Neural cell (in vitro differentiated cells): ENCODE measurements around the gene ZFYVE21. TPM values are rescaled to one million over a fixed set of nuclear protein-coding genes. Genes with fewer than 3 reads are reported as not detected.

Source experiments
- H2AFZ ChIP-seq: fragments of 200-600, 300-800 bp; sonication (generic), shearing (Covaris generic); 2 replicates; pipeline ENCODE4 v1.6.0; 2014; ENCODE audit warnings: low read depth, mild to moderate bottlenecking, antibody characterized with exemption, low read length, moderate library complexity
- H3F3A ChIP-seq: fragments of 200-600 bp; shearing (Covaris generic); 2 replicates; pipeline ENCODE4 v1.6.1; 2016; ENCODE audit warnings: mild to moderate bottlenecking, moderate library complexity, mixed read lengths, antibody characterized with exemption, low read length; ENCODE audit not compliant: insufficient read depth, poor library complexity, severe bottlenecking
- H3K27ac ChIP-seq: fragments of 200-600, 300-800 bp; sonication (generic), shearing (Covaris generic); 2 replicates; pipeline ENCODE4 v1.5.1; 2014; ENCODE audit warnings: mild to moderate bottlenecking, low read length, moderate library complexity
- H3K27me3 ChIP-seq: fragments of 300-800, 200-600 bp; sonication (generic), shearing (Covaris generic); 2 replicates; pipeline ENCODE4 v1.6.0; 2014; ENCODE audit warnings: mild to moderate bottlenecking, low read depth, low read length, moderate library complexity; ENCODE audit not compliant: insufficient read depth
- H3K36me3 ChIP-seq: fragments of 300-800, 200-600 bp; sonication (generic), shearing (Covaris generic); 2 replicates; pipeline ENCODE4 v1.5.1; 2014; ENCODE audit warnings: mild to moderate bottlenecking, antibody characterized with exemption, low read length, moderate library complexity; ENCODE audit not compliant: insufficient read depth
- H3K4me2 ChIP-seq: fragments of 300-800, 200-600 bp; sonication (generic), shearing (Covaris generic); 2 replicates; pipeline ENCODE4 v1.6.0; 2014; ENCODE audit warnings: mild to moderate bottlenecking, low read length
- H3K4me3 ChIP-seq: fragments of 300-800, 200-600 bp; sonication (generic), shearing (Covaris generic); 2 replicates; pipeline ENCODE4 v1.5.1; 2014; ENCODE audit warnings: mild to moderate bottlenecking, low read length, moderate library complexity
- H3K79me2 ChIP-seq: fragments of 200-600 bp; shearing (Covaris generic); replicated peaks from 2 replicates; pipeline ENCODE4 v1.6.0; 2014; ENCODE audit warnings: mild to moderate bottlenecking, low read length, moderate library complexity; ENCODE audit not compliant: insufficient read depth
- H3K9ac ChIP-seq: fragments of 300-800, 200-600 bp; sonication (generic), shearing (Covaris generic); 2 replicates; pipeline ENCODE4 v1.6.1; 2016; ENCODE audit warnings: mild to moderate bottlenecking, low read length, mixed read lengths
- H3K9me2 ChIP-seq: fragments of 200-600 bp; shearing (Covaris generic); 2 replicates; pipeline ENCODE4 v1.6.1; 2016; ENCODE audit warnings: mild to moderate bottlenecking, low read length, mixed read lengths; ENCODE audit not compliant: insufficient read depth
- H3K9me3 ChIP-seq: fragments of 200-600, 300-800 bp; sonication (generic), shearing (Covaris generic); 2 replicates; pipeline ENCODE4 v1.6.1; 2016; ENCODE audit warnings: mild to moderate bottlenecking, mixed run types, low read length, moderate library complexity, mixed read lengths
- H4K20me1 ChIP-seq: fragments of 200-600 bp; shearing (Covaris generic); 2 replicates; pipeline ENCODE4 v1.6.1; 2016; ENCODE audit warnings: mild to moderate bottlenecking, mixed run types; ENCODE audit not compliant: insufficient read depth
- CTCF ChIP-seq: fragments of 450-650 bp; IDR thresholded peaks from 2 replicates; pipeline ENCODE4 v1.5.1; 2014; ENCODE audit warnings: antibody characterized with exemption, mild to moderate bottlenecking, moderate library complexity; ENCODE audit not compliant: poor library complexity, severe bottlenecking
- EP300 ChIP-seq: fragments of 450-650 bp; conservative IDR thresholded peaks from 2 replicates; pipeline ENCODE4 v1.6.1; 2014; ENCODE audit warnings: antibody characterized with exemption, mild to moderate bottlenecking, moderate library complexity; ENCODE audit not compliant: poor library complexity, severe bottlenecking
- EZH2 ChIP-seq: fragments of 200-600, 300-800 bp; shearing (Covaris generic), sonication (generic); IDR thresholded peaks from 2 replicates; pipeline ENCODE4 v1.6.1; 2014; ENCODE audit warnings: antibody characterized with exemption, low read length, borderline replicate concordance, mild to moderate bottlenecking; ENCODE audit not compliant: insufficient read depth, poor library complexity, severe bottlenecking
- MXI1 ChIP-seq: fragments of 450-650 bp; conservative IDR thresholded peaks from 2 replicates; pipeline ENCODE4 v1.6.1; 2014; ENCODE audit warnings: antibody characterized with exemption, mild to moderate bottlenecking; ENCODE audit not compliant: poor library complexity, severe bottlenecking
- POLR2AphosphoS5 ChIP-seq: IDR thresholded peaks from 2 replicates; pipeline ENCODE4 v1.6.1; 2012
- RAD21 ChIP-seq: fragments of 450-650 bp; conservative IDR thresholded peaks from 2 replicates; pipeline ENCODE4 v1.6.1; 2014; ENCODE audit warnings: antibody characterized with exemption, mild to moderate bottlenecking, moderate library complexity
- REST ChIP-seq: IDR thresholded peaks from 2 replicates; pipeline ENCODE4 v1.6.1; 2012; ENCODE audit warnings: borderline replicate concordance
- SMC3 ChIP-seq: fragments of 450-650 bp; conservative IDR thresholded peaks from 2 replicates; pipeline ENCODE4 v1.6.1; 2014; ENCODE audit warnings: antibody characterized with exemption, mild to moderate bottlenecking, moderate library complexity; ENCODE audit not compliant: poor library complexity
- TAF1 ChIP-seq: IDR thresholded peaks from 2 replicates; pipeline ENCODE4 v1.6.1; 2012; ENCODE audit warnings: low read depth
- polyA plus RNA-seq: library from polyadenylated mRNA; depleted of rRNA; stranded (reverse); fragments of >200 nt; gene quantifications from 2 replicates; pipeline ENCODE4 v1.2.3, GENCODE V29; 2014

Gene ZFYVE21
- polyA plus RNA-seq, 1 donor from 2014 or later: 99.7 TPM

GRCh38 chr14:103688441-103688840 lies 27.2 kb upstream of the ZFYVE21 start:
- Histone ChIP-seq H3K9me3 (no peaks in the 10 kb centered on the region), H3K4me3 (no peak overlapping the region), H3K27me3 (no peaks in the 10 kb centered on the region), H3F3A (no peaks in the 10 kb centered on the region), H3K9ac (no peak overlapping the region), H2AFZ (no peak overlapping the region), H3K9me2 (no peaks in the 10 kb centered on the region), H3K4me2 (no peak overlapping the region), H3K36me3 (peaks cover 7% of the 10 kb centered on the region), H3K79me2 (no peaks in the 10 kb centered on the region), H4K20me1 (peaks cover 7% of the 10 kb centered on the region), H3K27ac (no peak overlapping the region)
- TF ChIP-seq CTCF (no peak), SMC3 (no peak), EZH2 (no peak), RAD21 (no peak), POLR2AphosphoS5 (no peak), MXI1 (no peak), TAF1 (no peak), REST (no peak), EP300 (no peak)

- H3K79me2 ChIP-seq: peaks cover 3% of the 10 kb centered on the region
- H3F3A ChIP-seq: no peaks in the 10 kb centered on the region
- H3K36me3 ChIP-seq: peaks cover 13% of the 10 kb centered on the region
- no peak overlapping the region for H3K4me2 ChIP-seq
- H3K27ac ChIP-seq: no peak overlapping the region
- TF ChIP-seq CTCF: no peak
- no peak for TF ChIP-seq POLR2AphosphoS5
- no peak for TF ChIP-seq EZH2
- TF ChIP-seq MXI1: no peak
- no peak for TF ChIP-seq SMC3
- no peak for TF ChIP-seq REST
- TF ChIP-seq TAF1: no peak
- no peak for TF ChIP-seq EP300
- no peak for TF ChIP-seq RAD21
- peaks cover 7% of the 10 kb centered on the region for H4K20me1 ChIP-seq
- H3K9ac ChIP-seq: no peak overlapping the region
- no peak overlapping the region for H2AFZ ChIP-seq
- no peaks in the 10 kb centered on the region for H3K9me3 ChIP-seq
- H3K9me2 ChIP-seq: no peaks in the 10 kb centered on the region
- no peak overlapping the region for H3K4me3 ChIP-seq
- no peaks in the 10 kb centered on the region for H3K27me3 ChIP-seq
Observed at GRCh38 chr14:103688906-103689902, 26.4 kb upstream of the ZFYVE21 start.
